Left ventricle myocardium inferior (tissue), 1 donor: ENCODE results near the gene NTMT1. TPM values are rescaled to one million over a fixed set of nuclear protein-coding genes. Genes with fewer than 3 reads are reported as not detected.

Source experiments
- DNase-seq: peaks from one replicate; pipeline ENCODE4 v3.0.0-alpha.2; 2020
- H3K27ac ChIP-seq: fragments of 200-600 bp; replicated peaks from 2 replicates; pipeline ENCODE4 v1.8.0; 2021
- H3K27me3 ChIP-seq: fragments of 200-600 bp; 2 replicates; pipeline ENCODE4 v1.8.0; 2021; ENCODE audit warnings: low read depth
- H3K36me3 ChIP-seq: fragments of 200-600 bp; 2 replicates; pipeline ENCODE4 v1.8.0; 2021
- H3K4me1 ChIP-seq: fragments of 200-600 bp; 2 replicates; pipeline ENCODE4 v1.8.0; 2021
- H3K4me3 ChIP-seq: fragments of 200-600 bp; 2 replicates; pipeline ENCODE4 v1.8.0; 2021; ENCODE audit warnings: mild to moderate bottlenecking, moderate library complexity
- H3K9me3 ChIP-seq: fragments of 200-600 bp; replicated peaks from 2 replicates; pipeline ENCODE4 v1.8.0; 2021
- intact Hi-C: fragments of 100-400 bp; cut with micrococcal nuclease; formaldehyde crosslinking; loops from one replicate; pipeline ENCODE4 v1.11.0; 2022
- long read RNA-seq: library from polyadenylated mRNA; unstranded; transcript quantifications from one replicate; pipeline ENCODE4 v2.0.0, GENCODE V29; 2021
- total RNA-seq: library from RNA; stranded (reverse); fragmentation: NEBNext Ultra II Directional; extraction: Animal tissue kit (Norgen Biotek cat#: 25700); gene quantifications from one replicate; pipeline ENCODE4 v1.2.1, GENCODE V29; 2021
- TF ChIP-seq, protein P1 (sequence below): fragments of 200-600 bp; IDR thresholded peaks from 2 replicates; pipeline ENCODE4 v1.8.0; 2021; ENCODE audit warnings: antibody characterized with exemption, mild to moderate bottlenecking, borderline replicate concordance
- donor health status: DM: no; HTN: yes; CAD: no; lungs with severe emphysema.

Gene NTMT1, protein sequence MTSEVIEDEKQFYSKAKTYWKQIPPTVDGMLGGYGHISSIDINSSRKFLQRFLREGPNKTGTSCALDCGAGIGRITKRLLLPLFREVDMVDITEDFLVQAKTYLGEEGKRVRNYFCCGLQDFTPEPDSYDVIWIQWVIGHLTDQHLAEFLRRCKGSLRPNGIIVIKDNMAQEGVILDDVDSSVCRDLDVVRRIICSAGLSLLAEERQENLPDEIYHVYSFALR
- total RNA-seq: 63.4 TPM
- long read RNA-seq, transcript NTMT1-207 (3 exons, 1,072 nt): minor isoform, 6 of 94 reads
- long read RNA-seq, transcript NTMT1-202 (4 exons, 741 nt): minor isoform, 9 of 94 reads
- long read RNA-seq, transcript NTMT1-203 (4 exons, 1,315 nt): major isoform, 60 of 94 reads
- long read RNA-seq, partial matches to known transcripts: 1 of 94 reads
- long read RNA-seq, other reads (novel, unspliced or antisense): 13 of 94 reads

DNA sequence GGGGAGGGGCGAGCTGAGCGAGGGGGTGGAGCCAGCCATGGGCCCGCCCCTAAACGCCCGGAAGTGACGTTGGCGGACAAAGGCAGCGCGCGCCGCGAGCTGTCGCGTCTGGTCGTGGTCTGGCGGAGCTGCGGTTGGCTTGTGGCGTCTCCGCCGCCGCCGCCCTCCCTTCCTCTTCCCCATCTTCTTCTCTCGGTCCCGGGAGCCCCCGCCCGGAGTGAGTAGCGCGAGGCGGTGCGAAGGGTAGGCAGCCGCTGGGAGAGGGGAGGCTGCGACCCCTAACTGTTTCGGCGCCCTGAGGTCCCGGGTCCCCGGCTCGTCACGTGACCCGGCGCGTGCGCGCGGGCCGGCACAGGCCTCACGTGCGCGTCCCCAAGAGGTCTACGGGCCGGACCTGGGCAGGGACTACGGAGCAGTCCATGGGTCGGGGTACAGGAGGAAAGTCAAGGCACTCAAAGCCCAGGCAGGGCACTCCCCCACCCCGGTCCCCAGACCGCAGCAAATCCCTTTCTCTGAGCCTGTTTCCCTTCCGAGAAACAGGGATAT, at the start of gene NTMT1:
Gene NTMT1 (plus strand): TSS at position 85 of the 546 bp plus-strand sequence. CDS start 6,541 bp downstream, outside the sequence.
- intact Hi-C loops: no loop called here
- peak within 1 kb of the TSS; percentile 96 for H3K27ac ChIP-seq
- no peaks in the 10 kb centered on the region for H3K36me3 ChIP-seq
- peaks cover 9% of the 10 kb centered on the region for H3K27me3 ChIP-seq
- no peaks in the 10 kb centered on the region for H3K9me3 ChIP-seq
- peak; percentile 87 for DNase-seq
- peaks cover 61% of the 10 kb centered on the region for H3K4me1 ChIP-seq
- TF ChIP-seq, protein P1, sequence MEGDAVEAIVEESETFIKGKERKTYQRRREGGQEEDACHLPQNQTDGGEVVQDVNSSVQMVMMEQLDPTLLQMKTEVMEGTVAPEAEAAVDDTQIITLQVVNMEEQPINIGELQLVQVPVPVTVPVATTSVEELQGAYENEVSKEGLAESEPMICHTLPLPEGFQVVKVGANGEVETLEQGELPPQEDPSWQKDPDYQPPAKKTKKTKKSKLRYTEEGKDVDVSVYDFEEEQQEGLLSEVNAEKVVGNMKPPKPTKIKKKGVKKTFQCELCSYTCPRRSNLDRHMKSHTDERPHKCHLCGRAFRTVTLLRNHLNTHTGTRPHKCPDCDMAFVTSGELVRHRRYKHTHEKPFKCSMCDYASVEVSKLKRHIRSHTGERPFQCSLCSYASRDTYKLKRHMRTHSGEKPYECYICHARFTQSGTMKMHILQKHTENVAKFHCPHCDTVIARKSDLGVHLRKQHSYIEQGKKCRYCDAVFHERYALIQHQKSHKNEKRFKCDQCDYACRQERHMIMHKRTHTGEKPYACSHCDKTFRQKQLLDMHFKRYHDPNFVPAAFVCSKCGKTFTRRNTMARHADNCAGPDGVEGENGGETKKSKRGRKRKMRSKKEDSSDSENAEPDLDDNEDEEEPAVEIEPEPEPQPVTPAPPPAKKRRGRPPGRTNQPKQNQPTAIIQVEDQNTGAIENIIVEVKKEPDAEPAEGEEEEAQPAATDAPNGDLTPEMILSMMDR: no peak
- peak within 1 kb of the TSS; percentile 85 for H3K4me3 ChIP-seq

DNA sequence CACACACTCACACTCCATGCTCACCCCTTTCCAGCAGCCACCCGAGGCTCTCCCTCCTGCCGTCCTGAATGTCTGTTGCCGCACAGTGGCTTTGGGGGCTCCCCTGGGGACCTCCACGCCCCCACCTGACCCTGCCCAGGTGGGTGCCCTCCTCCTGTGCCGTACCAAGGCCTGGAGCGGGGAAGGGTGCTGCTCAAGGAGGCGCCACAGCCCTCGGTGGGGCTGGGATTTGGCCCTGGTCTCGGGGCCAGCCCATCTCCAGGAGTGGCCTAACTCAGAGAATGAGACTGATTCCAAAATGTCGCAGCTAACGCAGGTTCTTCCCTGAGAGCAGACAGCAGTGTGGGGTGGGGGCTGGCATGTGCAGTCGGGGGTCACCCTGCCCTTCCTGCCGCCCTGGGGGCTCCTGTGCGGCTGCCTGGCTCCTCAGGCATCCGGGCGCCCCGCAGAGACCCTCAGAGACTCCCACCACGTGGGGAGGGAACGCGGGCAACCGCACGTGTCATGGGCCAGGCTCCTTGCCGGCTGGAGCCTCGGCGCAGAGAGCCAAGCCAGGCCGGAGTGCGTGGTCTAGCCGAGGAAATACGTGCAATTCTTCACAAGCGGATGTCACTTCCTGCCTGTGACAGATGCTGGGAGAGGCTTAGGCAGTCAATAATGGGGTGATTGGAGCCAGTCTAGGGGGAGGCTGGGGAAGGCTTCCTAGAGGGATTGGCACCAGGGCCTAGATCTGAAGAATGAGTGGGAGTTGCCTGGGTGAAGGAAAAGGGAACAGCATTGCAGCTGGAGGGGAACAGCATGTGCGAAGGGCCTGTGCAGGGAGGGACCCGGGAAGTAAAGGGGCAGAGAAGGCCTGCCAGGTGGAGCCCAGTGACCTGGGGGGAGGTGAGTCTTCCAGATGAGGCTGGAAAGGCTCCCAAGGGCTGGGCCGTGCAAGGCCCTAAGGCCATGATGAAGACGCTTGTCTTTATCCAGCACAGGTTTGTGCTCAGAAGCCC, 49.1 kb upstream of the NTMT1 start:
- peak overlapping the region; percentile 8 for H3K4me3 ChIP-seq
- peak overlapping the region; percentile 66 for H3K27ac ChIP-seq
- peaks cover 6% of the 10 kb centered on the region for H3K4me1 ChIP-seq
- peaks cover 3% of the 10 kb centered on the region for H3K9me3 ChIP-seq
- intact Hi-C loops: no loop called here
- H3K27me3 ChIP-seq: no peaks in the 10 kb centered on the region
- TF ChIP-seq, protein P1: no peak
- peak; percentile 31 for DNase-seq
- no peaks in the 10 kb centered on the region for H3K36me3 ChIP-seq

DNA sequence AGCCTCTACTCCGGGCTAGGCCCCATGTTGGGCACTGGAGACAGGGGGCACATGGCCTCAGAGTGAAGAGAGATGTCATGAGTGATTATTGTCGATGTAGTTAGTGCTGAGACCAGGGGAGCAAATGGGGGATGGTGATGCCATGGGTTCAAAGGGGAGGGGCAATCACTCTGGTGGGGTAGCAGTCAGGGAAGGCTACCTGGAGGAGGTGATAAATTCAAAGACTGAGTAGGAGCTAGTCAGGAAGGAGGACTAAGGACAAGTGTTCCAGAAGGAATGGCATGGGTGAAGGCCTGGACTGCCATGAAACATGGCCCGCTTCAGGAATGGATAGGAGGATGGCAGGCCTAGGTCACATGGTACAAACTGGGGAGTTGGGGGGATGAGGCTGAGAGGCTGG, 46.7 kb upstream of the NTMT1 start:
- DNase-seq: no peak

DNA sequence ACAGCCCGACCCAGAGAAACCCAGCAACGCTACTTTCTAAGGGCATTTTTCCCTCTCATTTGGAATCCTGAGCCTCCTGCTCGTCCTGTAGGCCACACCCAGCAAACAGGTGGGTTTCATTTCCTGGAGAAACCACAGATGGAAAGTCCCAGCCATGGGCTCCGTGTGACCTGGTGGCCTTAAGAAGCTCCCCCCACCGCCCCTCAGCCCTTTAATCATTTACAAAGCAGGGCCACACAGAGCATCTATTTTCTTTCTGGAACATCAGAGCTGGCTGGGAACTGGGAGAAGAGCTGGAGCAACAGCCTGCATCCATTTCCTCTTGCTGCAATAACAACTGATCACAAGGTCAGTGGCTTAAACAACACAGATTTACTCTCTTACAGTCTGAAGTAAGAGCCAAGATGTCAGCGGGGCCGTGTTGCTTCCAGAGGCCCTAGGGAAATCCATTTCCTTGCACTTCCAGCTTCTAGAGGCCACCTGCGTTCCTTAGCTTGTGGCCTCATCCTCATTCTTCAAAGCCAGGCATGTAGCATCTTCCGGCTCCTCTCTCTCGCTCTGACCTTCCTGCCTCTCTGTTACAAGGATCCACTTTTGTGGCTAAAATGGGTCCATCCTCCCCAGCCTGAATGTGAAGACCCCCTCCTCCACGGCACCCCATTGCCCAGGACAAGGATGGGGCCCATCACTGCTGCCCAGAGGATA, 45.6 kb upstream of the NTMT1 start:
- DNase-seq: no peak
- intact Hi-C loops: no loop called here
- TF ChIP-seq, protein P1: no peak
- Histone ChIP-seq H3K27ac (no peak overlapping the region), H3K4me3 (no peak overlapping the region), H3K4me1 (peaks cover 8% of the 10 kb centered on the region), H3K27me3 (no peaks in the 10 kb centered on the region), H3K36me3 (no peaks in the 10 kb centered on the region), H3K9me3 (no peaks in the 10 kb centered on the region)

More for the DNA sequence above, 46.7 kb upstream of the NTMT1 start:
- Histone ChIP-seq H3K27ac (no peak overlapping the region), H3K9me3 (no peaks in the 10 kb centered on the region), H3K27me3 (no peaks in the 10 kb centered on the region), H3K4me3 (no peak overlapping the region), H3K36me3 (no peaks in the 10 kb centered on the region), H3K4me1 (peaks cover 7% of the 10 kb centered on the region)
- TF ChIP-seq, protein P1: no peak
- intact Hi-C loops: no loop called here
